ENCODE results near the gene KCNQ5.

KCNQ5 gene

DNA sequence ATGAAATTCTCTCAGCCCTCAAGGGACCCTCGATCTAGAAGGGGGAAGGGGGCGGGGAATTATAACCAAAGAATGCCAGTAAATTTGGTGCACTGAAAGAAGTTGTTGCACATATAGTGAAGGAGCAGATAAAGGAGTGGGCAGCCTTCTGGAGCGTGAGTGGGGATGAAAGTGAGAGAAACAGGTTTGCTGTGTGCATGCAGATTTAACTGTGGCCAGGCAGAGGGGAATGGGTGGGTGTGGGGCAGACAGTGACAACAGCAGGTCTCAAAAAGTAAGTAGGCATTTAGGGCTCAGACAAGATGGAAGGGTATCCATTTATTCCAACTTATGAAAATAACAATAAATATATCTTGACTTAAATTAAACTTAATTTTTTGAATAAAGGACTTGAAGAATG, 149.1 kb downstream of the KCNQ5 start:
- FAIRE-seq = no peak
- DNase-seq (ENCODE audit: insufficient read length, low spot score) = no peak
- TF ChIP-seq, protein P1, sequence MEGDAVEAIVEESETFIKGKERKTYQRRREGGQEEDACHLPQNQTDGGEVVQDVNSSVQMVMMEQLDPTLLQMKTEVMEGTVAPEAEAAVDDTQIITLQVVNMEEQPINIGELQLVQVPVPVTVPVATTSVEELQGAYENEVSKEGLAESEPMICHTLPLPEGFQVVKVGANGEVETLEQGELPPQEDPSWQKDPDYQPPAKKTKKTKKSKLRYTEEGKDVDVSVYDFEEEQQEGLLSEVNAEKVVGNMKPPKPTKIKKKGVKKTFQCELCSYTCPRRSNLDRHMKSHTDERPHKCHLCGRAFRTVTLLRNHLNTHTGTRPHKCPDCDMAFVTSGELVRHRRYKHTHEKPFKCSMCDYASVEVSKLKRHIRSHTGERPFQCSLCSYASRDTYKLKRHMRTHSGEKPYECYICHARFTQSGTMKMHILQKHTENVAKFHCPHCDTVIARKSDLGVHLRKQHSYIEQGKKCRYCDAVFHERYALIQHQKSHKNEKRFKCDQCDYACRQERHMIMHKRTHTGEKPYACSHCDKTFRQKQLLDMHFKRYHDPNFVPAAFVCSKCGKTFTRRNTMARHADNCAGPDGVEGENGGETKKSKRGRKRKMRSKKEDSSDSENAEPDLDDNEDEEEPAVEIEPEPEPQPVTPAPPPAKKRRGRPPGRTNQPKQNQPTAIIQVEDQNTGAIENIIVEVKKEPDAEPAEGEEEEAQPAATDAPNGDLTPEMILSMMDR (IDR thresholded peaks at IDR 0.05; ENCODE audit: insufficient read depth, missing control alignments) = no peak

- no peak for DNase-seq (ENCODE audit: insufficient read length, low spot score)
- FAIRE-seq = no peak
- TF ChIP-seq, protein P1 (IDR thresholded peaks at IDR 0.05; ENCODE audit: insufficient read depth, missing control alignments) = no peak
Measured at GRCh38 chr6:72776456-72776855, 154.6 kb downstream of the KCNQ5 start.

- TF ChIP-seq, protein P1 (IDR thresholded peaks at IDR 0.05; ENCODE audit: insufficient read depth, missing control alignments) = no peak
- FAIRE-seq = no peak
- no peak for DNase-seq (ENCODE audit: insufficient read length, low spot score)
Measured at GRCh38 chr6:72781624-72782023, 159.8 kb downstream of the KCNQ5 start.

DNA sequence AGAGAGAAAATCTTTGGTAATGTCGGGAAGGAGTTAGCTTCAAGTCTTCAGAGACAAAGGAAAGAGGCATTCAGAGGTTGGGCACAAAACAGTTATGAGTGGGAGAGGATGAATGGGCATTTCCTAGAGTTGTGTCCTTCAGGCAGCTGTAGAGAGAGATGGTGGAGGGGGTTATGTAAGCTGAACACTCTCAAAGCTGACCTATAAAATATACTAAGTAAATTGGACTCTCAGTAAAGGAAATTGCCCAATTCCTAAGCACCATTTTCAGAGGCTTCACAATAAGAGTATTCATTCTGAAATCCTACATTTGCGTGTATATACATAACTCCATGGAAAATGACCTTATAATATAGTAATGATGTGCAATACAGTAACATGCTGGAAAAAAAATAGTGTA, 161.2 kb downstream of the KCNQ5 start:
- no peak for DNase-seq (ENCODE audit: insufficient read length, low spot score)
- FAIRE-seq = no peak
- TF ChIP-seq, protein P1 (IDR thresholded peaks at IDR 0.05; ENCODE audit: insufficient read depth, missing control alignments) = no peak

GRCh38 chr6:72783666-72784065, 161.8 kb downstream of the KCNQ5 start:
- DNase-seq (ENCODE audit: insufficient read length, low spot score) = no peak
- TF ChIP-seq, protein P1 (IDR thresholded peaks at IDR 0.05; ENCODE audit: insufficient read depth, missing control alignments) = no peak
- no peak for FAIRE-seq

DNA sequence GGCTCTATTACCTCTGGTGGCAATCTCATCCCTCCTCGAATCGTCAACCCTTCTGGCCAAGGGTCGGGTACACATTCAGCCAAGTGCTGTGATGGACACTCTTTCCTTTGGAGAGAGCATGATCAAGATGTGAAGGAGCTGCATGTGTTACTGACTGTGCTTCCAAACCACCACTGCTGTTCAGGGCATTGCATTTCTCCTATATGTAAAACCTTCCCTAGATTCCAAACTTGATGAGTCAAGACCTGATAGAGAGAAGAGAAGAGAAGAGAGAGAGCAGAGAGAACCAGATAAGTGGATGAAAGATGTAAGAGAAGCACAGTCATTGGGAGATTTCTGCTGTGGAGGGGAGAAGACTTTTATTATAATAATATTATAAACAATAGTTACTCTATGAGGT, 162.2 kb downstream of the KCNQ5 start:
- no peak for DNase-seq (ENCODE audit: insufficient read length, low spot score)
- TF ChIP-seq, protein P1 (IDR thresholded peaks at IDR 0.05; ENCODE audit: insufficient read depth, missing control alignments) = no peak
- no peak for FAIRE-seq

DNA sequence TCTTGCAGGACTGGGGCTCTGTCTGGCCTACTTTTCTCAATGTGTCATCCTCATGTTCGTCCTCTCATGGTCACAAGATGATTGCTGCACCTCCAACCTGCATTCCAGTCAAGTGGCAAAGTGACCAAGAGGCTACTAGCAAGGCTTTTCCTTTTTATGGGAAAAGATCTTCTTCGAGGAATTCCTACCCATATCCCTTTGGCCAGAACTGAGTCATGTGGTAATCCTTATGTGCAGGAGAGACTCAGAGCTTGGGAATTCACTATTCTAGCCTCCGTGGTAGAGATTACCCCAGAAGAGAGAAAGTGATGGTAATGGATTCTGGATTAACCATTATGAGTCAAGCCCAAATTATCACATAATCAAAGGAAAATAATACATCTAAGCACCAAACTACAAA, 162.7 kb downstream of the KCNQ5 start:
- FAIRE-seq = no peak
- no peak for DNase-seq (ENCODE audit: insufficient read length, low spot score)
- TF ChIP-seq, protein P1 (IDR thresholded peaks at IDR 0.05; ENCODE audit: insufficient read depth, missing control alignments) = no peak

Data from D721Med (cell line).